GM19463 (cell line): ENCODE results near the gene CHN1.
A peak's percentile ranks its signal among the peaks of the same experiment; 100 is the strongest.

ENCODE experiments used
- ATAC-seq: cut with Tn5 transposase; IDR thresholded peaks from one replicate; pipeline ENCODE4 v1.9.1; 2021; ENCODE audit warnings: mild to moderate bottlenecking, moderate library complexity; ENCODE audit not compliant: unreplicated experiment

The CHN1 gene

DNA sequence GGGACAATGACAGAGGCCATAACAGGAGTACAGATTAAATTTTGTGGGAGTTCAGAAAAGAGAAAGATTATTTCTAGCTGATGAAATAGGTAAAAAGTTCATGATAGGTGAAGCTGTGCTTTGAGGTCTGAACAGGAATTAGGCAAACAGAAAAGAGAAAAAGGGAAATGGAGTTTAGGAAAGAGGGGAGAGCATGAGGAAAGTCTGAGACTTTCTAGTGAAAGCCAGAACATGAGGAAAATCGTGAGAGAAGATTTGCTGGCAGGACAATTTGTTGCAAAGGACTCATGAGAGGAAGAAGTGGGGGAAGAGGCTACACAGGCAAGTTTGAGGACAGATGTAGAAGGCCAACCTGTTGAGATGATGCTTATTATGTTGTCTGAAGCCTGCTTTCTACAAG lies 6.3 kb upstream of the CHN1 start:
- no peak for ATAC-seq

DNA sequence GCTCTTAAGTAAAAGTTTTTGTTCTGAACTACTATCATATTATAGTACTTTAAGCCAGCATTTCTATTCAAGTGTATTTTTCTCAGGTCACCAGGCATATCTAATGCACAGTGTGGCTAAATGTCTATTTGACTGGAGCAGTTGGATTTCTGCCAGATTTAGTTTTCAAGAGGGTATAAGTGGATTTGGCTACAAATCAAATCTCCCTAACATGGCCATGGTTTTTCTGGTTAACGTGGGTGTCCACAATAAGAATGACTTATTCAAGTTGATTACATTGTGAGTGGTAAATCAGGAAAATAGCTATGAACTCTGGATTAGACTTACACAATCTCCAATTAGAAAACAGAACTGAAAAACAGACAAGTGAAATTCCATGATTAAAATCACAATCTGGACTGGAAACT lies 5.7 kb upstream of the CHN1 start:
- ATAC-seq, result no peak

DNA sequence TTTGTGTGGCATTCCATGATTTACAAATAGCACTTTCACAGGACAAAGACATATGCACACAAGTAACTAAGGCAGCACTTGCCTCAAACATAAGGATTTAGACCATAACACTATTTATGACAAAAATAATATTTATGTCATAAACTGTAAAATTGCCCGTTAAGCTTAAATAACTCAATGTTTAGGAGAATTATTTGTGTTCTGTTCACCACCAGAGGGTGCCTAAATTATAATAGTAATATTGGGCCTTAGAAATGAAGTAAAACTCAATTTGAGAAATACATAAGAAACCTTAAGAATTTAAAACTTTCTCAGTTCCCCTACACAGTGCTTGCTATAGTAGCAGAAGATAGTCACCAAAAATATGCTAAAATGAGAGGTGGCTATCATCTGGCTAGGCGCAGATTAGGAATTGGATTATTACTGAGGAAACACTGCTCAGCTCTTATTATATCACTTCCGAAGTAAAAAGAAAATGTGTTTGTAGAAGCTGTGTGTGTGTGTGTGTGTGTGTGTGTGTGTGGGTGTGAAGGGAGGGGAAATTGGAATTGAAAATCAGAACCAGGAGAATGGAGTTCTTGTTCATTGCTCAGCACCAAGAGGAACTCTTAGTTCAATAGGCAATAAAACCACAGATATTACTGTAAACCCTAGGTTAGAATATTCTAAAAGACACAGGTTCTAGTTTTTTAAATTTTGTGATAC lies 4.9 kb upstream of the CHN1 start:
- ATAC-seq, result no peak

DNA sequence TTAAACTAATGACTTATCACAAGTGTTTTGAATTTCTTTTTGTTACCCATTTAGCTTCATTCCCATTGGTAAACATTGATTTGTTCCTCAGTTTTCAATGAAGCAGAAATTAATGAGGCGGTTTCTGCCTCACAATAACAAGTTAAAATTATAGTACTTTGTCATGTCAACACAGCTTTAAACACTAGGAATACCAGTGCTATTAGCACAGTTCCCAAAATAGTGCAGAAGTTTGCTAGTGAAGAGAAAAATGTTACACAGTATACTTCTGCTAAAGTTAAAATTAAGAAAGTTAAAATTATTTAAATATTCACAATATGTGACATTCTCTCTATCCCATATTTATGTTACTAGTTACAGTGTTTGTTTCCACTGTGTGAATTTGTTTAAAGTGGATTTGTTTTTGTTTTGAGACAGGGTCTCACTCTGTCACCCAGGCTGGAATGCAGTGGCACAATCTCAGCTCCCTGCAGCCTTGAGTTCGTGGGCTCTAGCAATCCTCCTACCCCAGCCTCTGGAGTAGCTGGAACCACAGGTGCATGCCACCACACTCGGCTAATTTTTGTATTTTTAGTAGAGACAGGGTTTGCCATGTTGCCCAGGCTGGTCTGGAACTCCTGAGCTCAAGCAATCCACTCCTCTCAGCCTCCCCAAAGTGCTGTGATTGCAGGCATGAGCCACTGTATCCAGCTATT lies 3.8 kb upstream of the CHN1 start:
- ATAC-seq, result no peak

DNA sequence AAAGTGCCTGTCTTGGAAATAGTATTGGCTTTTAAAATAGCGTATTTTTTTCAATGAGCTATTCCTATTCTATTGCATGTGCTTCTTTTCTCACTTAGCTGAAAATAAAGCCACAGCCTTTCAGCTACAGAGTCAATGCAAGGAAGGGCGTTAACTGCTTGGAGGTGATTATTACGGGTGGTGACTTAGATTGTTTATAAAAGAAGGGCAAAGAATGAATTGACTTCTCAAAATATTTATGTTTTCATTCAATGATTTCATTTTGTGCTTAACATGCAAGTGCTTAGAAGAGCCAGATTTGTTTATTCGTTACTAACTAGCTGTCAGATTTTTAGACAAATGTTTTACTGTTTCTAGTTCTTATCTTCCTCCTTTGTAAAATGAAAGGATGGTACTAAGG lies 2.8 kb upstream of the CHN1 start:
- ATAC-seq, result no peak

DNA sequence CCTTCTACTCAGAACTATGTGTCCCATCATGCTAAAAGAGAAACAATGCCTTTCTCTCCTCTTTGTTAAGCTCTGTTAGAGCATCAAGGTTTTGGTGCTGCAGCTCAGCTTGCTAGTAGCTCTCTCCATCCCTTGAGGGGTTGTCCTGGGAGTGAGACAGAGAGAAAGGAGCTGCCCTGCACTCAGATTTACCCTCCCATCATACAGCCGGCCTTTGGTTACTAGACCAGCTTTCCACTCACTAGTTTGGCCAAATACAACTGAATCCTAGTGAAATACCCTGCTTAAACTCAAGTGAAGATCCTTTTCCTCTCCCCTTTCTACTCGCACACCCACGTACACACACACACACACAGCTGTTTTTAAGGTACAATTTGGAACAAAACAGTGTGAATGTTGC lies 2.3 kb upstream of the CHN1 start:
- no peak for ATAC-seq

DNA sequence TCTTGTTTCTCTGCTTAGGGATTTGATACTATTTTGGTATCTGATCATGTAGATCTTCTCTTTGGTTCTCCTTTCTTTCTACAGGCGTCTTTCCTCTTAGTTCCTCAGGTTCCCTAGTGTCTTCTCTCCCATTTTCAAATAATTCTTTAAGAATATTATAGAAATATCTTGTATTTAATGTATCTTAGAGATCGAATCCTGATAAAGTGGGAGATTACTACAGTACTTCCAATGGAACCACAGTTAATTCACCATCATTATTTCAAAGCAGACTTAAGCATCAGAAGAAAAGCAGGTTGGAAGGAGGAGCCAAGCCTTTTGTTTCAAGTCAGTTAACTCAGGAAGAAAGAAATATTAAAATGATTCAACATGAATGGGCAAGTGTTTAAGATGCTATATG lies 1.1 kb upstream of the CHN1 start:
- ATAC-seq, result no peak

DNA sequence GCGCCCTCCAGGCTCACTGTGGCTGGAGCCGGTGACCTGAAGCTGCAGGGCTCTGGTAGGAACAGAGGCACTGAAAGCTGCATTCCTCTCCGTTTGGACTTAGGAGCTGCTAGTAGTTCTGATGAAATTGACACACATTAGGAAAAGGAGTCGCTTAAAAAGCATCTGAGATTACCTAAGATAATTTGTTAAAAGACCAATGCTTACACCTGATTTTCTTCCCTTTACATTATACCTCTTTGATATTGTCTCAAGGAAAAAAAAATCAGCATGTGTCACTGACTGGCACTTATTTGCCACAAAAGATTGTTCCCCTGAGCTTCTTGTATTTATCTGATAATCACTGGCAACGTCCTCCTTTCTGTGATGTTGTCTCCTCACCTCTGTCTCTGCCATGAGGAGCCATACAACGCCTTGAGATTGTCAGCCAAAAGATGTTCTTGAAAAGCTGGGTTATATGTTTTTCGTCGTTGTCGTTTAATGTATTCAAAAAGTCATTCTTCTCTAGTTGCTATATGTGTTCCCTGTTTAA lies 618 bp upstream of the CHN1 start:
- ATAC-seq, result no peak

DNA sequence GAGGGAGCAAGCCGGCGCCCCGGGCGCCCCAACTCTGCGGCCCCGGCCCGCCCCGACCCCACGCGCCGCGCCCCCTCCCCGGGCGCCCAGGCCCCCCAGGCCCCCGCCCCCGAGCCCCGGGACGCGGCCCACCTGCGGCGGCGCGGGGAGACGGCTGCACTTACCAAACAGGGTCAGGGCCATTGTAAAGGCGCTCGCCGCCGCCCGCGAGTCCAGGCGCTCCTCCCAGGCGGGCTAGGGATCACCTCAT lies 526 bp downstream of the CHN1 start:
- ATAC-seq, result peak; percentile 33

DNA sequence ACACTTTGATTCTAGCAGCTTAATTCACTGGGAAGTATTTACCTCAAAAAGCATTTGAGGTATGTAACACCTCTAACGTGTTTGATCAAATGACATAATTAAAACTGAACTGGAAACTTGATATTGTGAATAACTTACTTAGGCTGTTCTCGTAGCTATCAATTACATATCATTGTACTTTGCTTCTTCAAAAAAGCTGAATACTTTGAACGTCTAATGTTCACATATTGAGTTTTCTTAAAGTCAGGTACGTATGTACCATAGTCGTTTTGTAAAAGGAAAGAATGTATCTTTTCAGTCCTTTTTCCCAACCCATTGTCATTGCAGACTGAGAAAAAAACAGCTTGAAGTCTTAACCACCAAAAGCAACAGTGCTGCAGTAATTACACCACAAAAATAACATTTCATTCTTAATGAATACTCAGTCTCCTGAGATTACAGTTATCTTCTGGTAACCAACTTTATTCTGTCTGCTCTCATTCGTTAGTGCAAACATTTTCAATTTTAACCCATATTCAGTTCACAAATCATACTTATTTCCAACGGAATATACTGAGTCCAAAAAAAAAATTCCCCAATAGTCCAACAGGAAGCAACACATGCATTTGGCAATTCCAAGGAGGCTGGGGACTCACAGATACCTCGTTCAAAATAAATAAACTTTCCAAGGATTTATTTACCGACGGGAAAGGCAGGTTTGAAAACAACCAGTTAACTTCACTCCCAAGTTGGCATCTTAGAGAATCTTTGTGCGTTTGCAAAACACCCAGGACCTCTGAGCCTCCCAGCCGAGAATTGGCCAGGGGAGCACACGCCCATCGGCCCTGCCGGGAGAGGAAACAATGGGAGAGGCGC lies 1.1 kb downstream of the CHN1 start:
- peak; percentile 4 for ATAC-seq

DNA sequence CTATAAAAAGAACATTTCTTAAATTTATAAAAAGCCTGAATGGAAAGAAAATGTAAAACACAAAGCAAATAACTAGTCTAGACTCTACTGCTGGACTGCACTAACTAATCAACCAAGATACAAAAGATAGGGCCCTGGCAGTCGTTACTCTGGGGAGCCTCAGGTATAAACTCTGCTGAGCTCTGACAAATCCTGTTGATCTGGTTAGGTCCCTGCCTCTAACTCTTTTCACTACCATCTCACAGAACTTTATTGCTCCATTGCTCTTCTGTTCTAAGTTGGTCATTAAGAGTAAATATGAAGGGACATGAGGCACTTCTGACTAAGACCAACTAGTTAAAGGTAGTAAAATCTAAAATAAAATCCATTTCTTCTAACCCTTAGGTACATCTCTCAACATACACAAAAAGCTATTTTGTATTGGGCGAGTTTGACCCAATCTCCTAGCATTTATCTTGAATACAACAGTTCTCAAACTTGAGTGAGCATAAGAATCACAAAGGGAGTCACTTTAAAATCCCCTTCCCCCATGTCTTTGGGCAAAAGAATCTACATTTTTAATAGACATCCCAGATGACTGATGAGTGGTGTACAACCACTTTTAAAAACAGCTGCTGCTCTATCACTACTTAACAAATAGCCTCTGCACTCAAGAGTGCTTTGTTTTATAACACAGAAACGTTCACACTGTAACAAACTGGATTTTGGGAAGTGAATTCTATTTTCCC lies 2.5 kb downstream of the CHN1 start:
- no peak for ATAC-seq

DNA sequence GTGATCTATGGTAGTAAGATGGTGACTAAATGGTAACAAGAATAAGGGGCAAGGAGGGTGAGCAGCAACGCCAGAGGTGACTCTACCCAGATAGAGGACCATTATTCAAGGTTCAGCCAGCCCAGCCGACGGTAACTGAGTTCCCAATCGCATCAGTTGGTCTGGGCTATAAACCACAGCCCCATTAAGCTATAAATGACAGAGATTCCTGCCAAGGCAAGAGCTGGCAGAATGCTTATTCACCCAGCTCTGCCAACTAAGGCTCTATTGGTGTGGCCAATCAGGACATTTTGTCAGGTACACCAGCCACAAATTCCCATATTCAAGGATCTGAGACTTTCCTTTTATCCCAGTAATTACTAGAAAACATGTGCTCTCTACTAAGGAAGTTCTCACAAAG lies 3.6 kb downstream of the CHN1 start:
- no peak for ATAC-seq

DNA sequence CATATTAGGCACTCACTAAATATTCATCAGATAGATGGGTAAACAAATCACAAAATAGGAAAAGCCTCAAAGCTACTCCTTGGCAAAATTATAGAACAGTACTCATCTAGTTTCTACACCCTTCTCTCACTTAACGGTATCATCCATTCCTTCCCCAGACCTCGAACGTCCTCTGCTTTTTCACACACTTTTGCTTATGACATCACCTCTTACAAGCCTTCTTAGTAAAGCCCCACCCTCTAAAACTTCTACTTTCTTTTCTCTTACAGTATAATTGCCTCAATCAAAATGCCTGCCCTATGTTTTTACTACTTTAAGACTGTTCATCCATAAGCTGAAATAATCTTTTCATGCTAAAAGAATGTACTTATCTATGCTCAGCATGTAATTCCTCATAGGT lies 8.1 kb downstream of the CHN1 start:
- ATAC-seq, result no peak

DNA sequence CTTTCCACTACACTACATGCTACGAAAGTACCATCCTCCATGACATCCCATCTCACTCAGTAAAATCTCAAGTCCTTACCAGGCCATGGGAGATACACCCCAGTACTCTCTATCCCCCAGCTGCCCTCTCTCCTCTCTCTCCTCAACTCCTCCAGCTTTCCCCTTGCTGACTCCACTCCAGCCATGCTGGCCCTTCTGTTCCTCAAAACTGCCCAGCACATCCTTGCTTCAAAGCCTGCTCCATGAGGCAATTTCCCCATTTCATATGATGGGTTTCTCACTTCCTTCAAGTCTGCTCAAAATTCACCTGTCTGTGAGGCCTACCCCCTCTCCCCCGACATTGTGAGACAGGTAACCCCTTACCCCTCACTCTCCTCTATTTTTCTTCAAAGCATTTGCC lies 8.6 kb downstream of the CHN1 start:
- ATAC-seq, result no peak

DNA sequence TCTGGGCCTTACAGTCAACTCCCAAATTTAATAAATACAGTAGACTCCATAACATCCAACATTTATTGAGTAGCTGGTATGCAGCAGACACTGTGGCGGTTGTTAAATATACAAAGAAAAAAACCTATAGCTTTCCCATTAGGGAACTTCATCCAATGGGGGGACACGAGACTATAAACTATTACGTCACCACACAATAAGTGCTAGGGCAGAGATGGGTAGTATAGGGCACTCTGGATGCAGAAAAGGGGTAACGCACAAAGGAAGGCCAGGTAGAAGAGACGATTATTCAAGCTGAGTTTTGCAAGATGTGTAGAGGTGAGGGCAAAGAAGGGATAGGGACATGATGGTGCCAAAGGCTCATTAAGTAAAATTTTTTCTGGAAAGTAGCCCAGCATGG lies 10.8 kb downstream of the CHN1 start:
- no peak for ATAC-seq

DNA sequence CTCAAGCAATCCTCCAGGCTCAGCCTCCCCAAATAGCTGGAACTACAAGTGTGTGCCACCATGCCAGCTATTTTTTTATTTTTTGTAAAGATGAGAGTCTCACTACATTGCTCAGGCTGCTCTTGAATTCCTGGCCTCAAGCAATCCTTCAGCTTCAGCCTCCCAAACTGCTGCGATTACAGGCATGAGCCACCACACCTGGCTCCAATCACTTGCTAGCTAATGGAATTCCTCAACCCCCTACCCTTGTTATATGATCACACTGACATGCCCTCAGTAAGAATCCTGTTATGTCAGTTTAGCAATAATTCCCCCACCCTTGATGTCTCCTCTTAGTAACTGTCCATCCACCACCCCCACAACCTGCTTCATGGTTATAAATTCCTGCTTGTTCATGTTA lies 12.3 kb downstream of the CHN1 start:
- ATAC-seq, result no peak

DNA sequence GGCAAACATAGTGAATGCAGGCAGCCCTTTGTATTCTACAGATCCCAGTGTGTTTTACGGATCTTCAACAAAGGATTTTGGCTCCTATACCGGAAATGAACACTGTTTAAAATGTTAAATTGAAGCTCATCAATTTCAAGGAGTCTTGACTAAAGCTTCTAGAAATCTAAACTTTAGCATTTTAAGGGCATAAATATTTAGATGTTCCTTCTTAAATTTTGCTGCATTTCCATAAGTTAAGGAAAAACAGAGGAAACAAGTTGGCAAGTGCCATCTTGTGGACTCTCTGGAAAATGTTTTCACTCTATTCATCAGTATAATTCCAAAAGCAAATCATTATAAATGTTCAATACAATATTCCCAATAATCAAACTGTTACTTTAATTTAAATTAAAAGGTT lies 19.6 kb downstream of the CHN1 start:
- ATAC-seq, result no peak

DNA sequence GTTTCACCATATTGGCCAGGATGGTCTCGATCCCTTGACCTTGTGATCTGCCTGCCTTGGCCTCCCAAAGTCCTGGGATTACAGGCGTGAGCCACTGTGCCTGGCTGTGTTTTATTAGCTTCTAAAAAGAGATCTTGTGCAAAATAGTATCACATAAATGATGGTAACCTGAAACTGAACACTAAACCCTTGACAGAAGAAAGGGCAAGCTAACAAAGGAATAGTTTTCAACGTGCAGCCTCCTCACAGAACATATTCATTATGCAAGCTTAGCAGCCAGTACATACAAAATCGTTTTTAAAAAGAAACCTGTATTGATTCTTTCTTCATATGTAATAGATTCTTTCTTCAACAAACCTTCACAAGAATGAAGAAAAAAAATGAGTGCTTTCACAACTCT lies 20.6 kb downstream of the CHN1 start:
- no peak for ATAC-seq

DNA sequence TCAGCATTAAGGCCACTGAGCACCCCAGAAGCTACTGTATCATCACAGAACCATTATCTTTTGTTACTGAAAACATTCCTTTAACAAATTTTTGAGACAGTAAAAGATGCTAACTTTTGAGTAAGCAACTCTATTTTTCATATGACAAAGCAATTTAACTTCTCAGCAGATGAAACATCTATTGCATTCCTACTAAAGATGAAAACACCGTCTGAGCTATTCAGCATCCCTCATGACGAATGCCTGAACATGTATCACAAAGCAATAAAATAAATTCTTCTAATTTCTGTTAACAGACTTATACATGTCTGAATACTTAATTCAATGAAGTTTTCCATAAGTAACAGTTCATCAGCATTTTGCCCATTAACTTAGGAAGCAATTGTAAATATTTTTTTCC lies 23.9 kb downstream of the CHN1 start:
- no peak for ATAC-seq

DNA sequence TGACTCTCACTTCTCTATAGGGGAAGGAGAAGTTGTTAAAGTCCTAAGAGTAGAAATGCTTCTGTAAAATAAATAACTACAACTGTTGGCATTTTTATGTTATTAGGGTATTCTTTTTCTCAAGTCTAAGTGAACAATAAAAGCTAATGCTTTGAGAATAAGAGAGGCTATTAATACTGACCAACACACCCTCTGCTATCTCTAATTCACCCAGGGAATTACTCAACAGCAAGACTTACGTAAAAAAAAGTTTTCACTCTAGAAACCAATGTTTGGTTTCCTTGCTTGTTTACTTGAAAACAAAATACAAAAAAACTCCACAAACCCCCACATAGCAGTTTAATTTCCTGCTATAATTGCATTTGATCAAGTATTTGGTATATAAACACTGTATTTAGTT lies 25.2 kb downstream of the CHN1 start:
- ATAC-seq, result no peak

DNA sequence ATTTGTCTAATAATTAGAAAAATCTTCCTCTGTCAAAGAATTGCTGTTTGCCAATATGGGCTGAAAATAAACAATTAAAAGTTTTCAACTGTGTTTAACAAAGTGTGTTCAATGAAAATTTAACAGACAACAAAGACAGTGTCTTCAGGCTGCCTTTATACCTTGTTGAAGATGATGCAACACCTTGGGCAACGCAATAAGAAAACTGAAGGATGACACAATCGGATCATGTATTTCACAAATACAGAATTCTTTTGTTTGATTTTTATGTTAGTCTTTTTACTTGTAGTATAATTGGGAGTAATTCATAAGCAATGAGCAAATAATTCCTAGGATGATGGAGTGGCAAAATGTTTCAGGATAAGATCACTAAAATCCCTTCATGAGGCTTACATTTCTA lies 27.8 kb downstream of the CHN1 start:
- ATAC-seq, result no peak
